ENCODE results near the gene DHRS12. TPM values are rescaled to one million over a fixed set of nuclear protein-coding genes. Genes with fewer than 3 reads are reported as not detected.

DHRS12 gene
- total RNA-seq, 2 donors from 2014 or later = 2.2 to 3.5 TPM

DNA sequence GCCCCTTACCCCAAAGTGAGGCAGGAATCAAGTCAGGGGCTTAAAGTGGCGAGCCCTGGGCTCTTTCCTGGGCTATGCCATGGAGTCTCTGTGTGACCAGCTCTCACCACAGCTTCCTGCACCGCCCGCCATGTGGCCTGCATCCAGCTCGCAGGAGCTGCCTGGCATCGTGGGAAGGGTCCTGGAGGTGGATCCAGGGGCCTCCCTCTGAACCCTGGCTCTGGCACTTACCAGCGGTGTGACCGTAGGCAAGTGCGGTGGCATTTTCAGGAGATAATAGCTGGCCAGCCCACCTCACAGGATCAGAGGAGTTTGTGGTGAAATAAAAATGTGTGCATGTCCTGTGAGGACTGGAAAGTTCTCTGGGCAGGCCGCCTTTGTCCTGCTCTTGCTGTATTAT is 26.0 kb downstream of the DHRS12 start:
- no peak for ATAC-seq
- DNase-seq (ENCODE audit: low spot score) = no peak
- no peak overlapping the region for H3K27ac Mint-ChIP-seq
- H3K27me3 Mint-ChIP-seq = no peaks in the 10 kb centered on the region
- no peaks in the 10 kb centered on the region for H3K36me3 Mint-ChIP-seq
- H3K4me1 Mint-ChIP-seq (ENCODE audit: low read depth in 2 of 2) = peaks cover 0 to 5% of the 10 kb centered on the region in 2 donors
- no peaks in the 10 kb centered on the region for H3K9me3 Mint-ChIP-seq
- H3K4me3 Mint-ChIP-seq = no peak overlapping the region

DNA sequence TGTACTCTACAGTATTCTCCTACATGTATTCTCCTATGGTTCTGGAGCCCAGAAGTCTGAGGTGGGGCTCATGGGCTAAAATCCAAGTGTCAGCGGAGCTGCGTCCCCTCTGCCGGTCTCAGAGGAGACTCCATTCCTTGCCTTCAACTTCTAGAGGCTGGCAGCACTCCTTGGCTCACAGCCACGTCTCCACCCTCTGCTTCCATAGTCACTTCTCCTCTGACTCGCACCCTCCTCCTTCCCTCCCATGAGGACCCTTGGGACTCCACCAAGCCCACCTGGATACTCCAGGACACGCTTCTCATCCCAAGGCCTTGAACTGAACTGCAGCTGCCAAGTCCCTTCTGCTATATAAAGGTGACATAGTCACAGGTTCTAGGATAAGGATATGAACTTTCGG is 27.8 kb downstream of the DHRS12 start:
- Mint-ChIP-seq H3K4me3 (no peak overlapping the region), H3K27ac (no peak overlapping the region), H3K4me1 (ENCODE audit: low read depth in 2 of 2) (peaks cover 0 to 2% of the 10 kb centered on the region in 2 donors), H3K27me3 (no peaks in the 10 kb centered on the region), H3K36me3 (no peaks in the 10 kb centered on the region), H3K9me3 (no peaks in the 10 kb centered on the region)
- ATAC-seq (no peak), DNase-seq (ENCODE audit: low spot score) (no peak)

DNA sequence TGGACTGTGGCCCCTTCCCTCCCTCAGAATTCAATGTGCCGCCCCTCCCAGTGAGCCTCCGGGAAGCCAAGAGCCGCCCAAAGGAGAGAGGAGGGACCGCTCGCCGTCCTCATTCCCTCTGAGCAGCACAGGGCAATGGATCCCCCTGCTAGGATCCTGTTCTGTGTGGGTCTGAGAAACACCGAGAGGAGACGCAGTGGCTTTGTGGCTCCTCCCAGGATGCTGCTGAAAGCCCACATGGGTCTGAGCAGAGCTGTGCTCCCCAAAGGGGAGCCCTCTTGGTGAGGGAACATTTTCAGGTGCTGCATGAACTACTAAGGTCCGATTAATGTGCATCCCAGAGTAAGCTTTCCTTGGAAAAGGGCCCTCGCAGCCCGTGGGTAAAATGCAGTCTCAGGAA is 30.4 kb downstream of the DHRS12 start:
- Mint-ChIP-seq H3K27ac (no peak overlapping the region), H3K4me1 (ENCODE audit: low read depth in 2 of 2) (no peaks in the 10 kb centered on the region), H3K4me3 (no peak overlapping the region), H3K9me3 (no peaks in the 10 kb centered on the region), H3K36me3 (no peaks in the 10 kb centered on the region), H3K27me3 (no peaks in the 10 kb centered on the region)
- ATAC-seq = no peak
- DNase-seq (ENCODE audit: low spot score) = no peak

DNA sequence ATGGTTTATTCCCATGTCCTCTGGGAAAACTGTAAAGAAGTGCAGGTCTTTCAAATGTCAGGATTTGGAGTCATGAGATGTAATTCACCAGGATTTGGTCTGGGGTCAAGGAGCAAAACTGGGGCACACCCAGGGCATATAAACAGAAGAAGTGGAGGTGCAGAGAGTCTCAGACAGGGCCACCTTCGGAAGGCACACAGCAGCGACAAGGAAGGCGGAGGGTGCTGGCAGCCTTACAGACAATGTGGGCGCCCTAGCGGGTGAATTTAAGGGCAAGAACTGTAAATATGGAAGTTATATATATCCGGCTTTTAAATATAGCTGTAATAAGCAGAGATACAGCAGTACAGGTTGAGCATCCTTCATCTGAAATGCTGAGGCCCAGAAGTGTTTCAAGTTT is 31.2 kb downstream of the DHRS12 start:
- ATAC-seq (no peak), DNase-seq (ENCODE audit: low spot score) (no peak)
- Mint-ChIP-seq H3K27me3 (no peaks in the 10 kb centered on the region), H3K27ac (no peak overlapping the region), H3K36me3 (no peaks in the 10 kb centered on the region), H3K4me1 (ENCODE audit: low read depth in 2 of 2) (peaks cover 0 to 4% of the 10 kb centered on the region in 2 donors), H3K4me3 (no peak overlapping the region), H3K9me3 (no peaks in the 10 kb centered on the region)

DNA sequence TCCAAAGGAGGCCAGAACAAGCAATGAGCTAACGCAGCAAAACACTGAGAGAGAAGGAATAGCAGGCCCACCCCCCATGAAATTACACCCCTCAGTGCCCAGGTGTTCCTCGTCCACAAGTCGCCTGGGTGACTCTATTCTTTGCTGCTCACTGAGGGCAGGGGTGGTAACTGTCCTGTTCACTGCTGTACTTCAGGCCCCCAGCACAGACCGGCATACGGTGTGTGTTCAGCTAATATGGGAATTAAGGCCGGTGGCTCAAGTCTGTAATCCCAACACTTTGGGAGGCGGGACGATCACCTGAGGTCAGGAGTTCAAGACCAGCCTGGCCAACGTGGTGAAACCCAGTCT is 31.9 kb downstream of the DHRS12 start:
- H3K4me1 Mint-ChIP-seq (ENCODE audit: low read depth in 2 of 2) = peaks cover 0 to 4% of the 10 kb centered on the region in 2 donors
- H3K36me3 Mint-ChIP-seq = no peaks in the 10 kb centered on the region
- H3K27me3 Mint-ChIP-seq = no peaks in the 10 kb centered on the region
- no peak overlapping the region for H3K27ac Mint-ChIP-seq
- H3K9me3 Mint-ChIP-seq = no peaks in the 10 kb centered on the region
- ATAC-seq (no peak), DNase-seq (ENCODE audit: low spot score) (no peak)
- no peak overlapping the region for H3K4me3 Mint-ChIP-seq

GRCh38 chr13:51771418-51772104 is 32.4 kb downstream of the DHRS12 start:
- no peaks in the 10 kb centered on the region for H3K9me3 Mint-ChIP-seq
- ATAC-seq (no peak), DNase-seq (ENCODE audit: low spot score) (no peak)
- H3K4me1 Mint-ChIP-seq (ENCODE audit: low read depth in 2 of 2) = peaks cover 0 to 4% of the 10 kb centered on the region in 2 donors
- no peaks in the 10 kb centered on the region for H3K27me3 Mint-ChIP-seq
- H3K36me3 Mint-ChIP-seq = no peaks in the 10 kb centered on the region
- no peak overlapping the region for H3K27ac Mint-ChIP-seq
- H3K4me3 Mint-ChIP-seq = no peak overlapping the region

GRCh38 chr13:51770681-51771417 is 33.1 kb downstream of the DHRS12 start:
- Mint-ChIP-seq H3K27ac (no peak overlapping the region), H3K27me3 (no peaks in the 10 kb centered on the region), H3K4me1 (ENCODE audit: low read depth in 2 of 2) (peaks cover 0 to 4% of the 10 kb centered on the region in 2 donors), H3K4me3 (no peak overlapping the region), H3K36me3 (no peaks in the 10 kb centered on the region), H3K9me3 (no peaks in the 10 kb centered on the region)
- no peak for ATAC-seq
- DNase-seq (ENCODE audit: low spot score) = no peak

GRCh38 chr13:51770160-51770559 is 33.8 kb downstream of the DHRS12 start:
- Mint-ChIP-seq H3K36me3 (no peaks in the 10 kb centered on the region), H3K4me1 (ENCODE audit: low read depth in 2 of 2) (peaks cover 2 to 9% of the 10 kb centered on the region in 2 donors), H3K9me3 (no peaks in the 10 kb centered on the region), H3K4me3 (no peak overlapping the region), H3K27me3 (no peaks in the 10 kb centered on the region), H3K27ac (no peak overlapping the region)
- ATAC-seq = no peak
- DNase-seq (ENCODE audit: low spot score) = no peak

DNA sequence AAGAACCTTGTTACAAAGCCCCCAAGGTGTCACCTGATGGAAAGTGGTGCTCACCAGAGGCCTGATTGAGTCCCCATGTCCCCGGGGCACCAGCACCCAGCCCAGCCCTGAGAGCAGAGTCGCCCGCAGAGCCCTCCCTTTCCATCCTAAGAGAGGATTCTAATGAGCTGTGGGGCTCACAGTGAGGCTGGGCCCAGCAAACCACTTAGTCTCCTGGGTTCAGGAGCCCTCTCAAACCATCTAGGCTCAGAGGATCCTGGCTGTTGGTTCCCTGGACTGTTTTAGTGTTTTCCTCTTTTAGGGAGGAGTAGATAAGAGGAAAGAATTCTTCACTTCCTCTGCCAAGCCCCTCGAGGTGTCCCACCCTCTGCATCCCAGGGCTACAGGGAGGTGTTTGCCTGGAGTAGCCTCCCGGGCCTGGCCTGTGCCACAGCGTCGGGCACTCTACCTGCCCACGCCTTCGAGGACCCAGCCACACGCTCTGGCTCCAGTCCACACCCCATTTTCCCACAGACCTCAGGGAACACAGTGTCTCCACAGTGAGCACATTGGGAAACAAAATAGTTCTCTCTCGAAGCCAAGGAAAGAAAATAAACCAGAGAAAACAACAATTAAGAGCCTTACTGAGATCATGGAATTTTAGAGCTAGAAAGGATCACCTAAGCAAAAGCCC is 34.4 kb downstream of the DHRS12 start:
- ATAC-seq (no peak), DNase-seq (ENCODE audit: low spot score) (no peak)
- H3K4me3 Mint-ChIP-seq = no peak overlapping the region
- H3K36me3 Mint-ChIP-seq = no peaks in the 10 kb centered on the region
- H3K9me3 Mint-ChIP-seq = no peaks in the 10 kb centered on the region
- no peak overlapping the region for H3K27ac Mint-ChIP-seq
- peaks cover 7 to 14% of the 10 kb centered on the region in 2 donors for H3K4me1 Mint-ChIP-seq (ENCODE audit: low read depth in 2 of 2)
- no peaks in the 10 kb centered on the region for H3K27me3 Mint-ChIP-seq

DNA sequence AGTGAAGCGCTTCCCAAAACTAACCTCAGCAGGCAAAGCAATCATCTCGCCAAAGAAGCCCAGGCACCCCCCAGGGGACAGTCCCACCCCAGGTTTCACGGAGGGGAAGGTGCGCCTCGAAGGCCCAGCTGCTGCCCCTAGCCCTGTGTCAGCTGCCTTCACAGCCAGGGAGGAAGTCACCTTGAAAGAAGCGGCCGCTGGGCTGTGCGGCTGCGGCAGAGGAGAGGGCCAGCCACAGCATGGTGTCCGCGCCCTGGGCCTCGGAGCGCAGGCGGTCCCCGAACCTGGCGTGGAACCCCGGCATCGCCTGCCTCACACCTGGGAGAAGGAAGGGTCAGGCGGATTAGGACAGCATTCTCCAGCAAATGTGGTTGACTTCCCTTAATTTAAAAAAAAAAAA is 35.0 kb downstream of the DHRS12 start:
- Mint-ChIP-seq H3K4me3 (no peak overlapping the region), H3K36me3 (no peaks in the 10 kb centered on the region), H3K9me3 (no peaks in the 10 kb centered on the region), H3K27ac (no peak overlapping the region), H3K4me1 (ENCODE audit: low read depth in 2 of 2) (peaks cover 13 to 18% of the 10 kb centered on the region in 2 donors), H3K27me3 (no peaks in the 10 kb centered on the region)
- DNase-seq (ENCODE audit: low spot score) (no peak), ATAC-seq (no peak)

DNA sequence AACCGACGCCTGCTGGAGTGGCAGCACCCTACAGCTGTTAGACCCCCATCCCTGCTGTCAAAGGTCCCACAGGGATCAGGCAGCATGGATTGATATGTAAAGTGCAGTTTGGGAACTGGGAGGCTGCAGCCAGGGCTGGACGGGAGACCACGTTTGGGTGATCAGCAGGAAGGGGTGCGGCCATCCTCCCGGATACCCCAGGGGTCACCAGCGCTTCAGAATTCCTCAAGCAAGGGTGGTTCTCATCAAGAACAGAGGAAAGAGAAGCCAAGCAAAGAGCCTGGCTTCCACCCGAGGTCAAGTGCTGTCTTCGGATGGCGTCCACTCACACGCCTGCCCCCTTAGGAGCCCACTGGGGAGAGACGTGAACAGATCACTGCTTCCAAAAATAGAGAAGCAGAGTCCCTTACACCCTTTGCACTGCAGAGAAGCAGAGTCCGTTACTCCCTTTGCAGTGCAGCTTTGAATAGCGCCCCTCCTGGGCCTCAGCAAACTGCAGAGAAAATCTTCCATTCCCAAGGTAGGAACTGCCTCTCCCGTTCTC is 35.5 kb downstream of the DHRS12 start:
- H3K4me1 Mint-ChIP-seq (ENCODE audit: low read depth in 2 of 2) = peaks cover 15 to 20% of the 10 kb centered on the region in 2 donors
- DNase-seq (ENCODE audit: low spot score) = no peak
- no peak for ATAC-seq
- H3K36me3 Mint-ChIP-seq = no peaks in the 10 kb centered on the region
- H3K4me3 Mint-ChIP-seq = no peak overlapping the region
- H3K27ac Mint-ChIP-seq = no peak overlapping the region
- no peaks in the 10 kb centered on the region for H3K27me3 Mint-ChIP-seq
- H3K9me3 Mint-ChIP-seq = no peaks in the 10 kb centered on the region

GRCh38 chr13:51767100-51767499 is 36.9 kb downstream of the DHRS12 start:
- H3K27ac Mint-ChIP-seq = no peak overlapping the region
- no peaks in the 10 kb centered on the region for H3K27me3 Mint-ChIP-seq
- ATAC-seq = no peak
- DNase-seq (ENCODE audit: low spot score) = no peak
- H3K4me3 Mint-ChIP-seq = no peak overlapping the region
- no peaks in the 10 kb centered on the region for H3K36me3 Mint-ChIP-seq
- no peaks in the 10 kb centered on the region for H3K9me3 Mint-ChIP-seq
- H3K4me1 Mint-ChIP-seq (ENCODE audit: low read depth in 2 of 2) = peaks cover 15 to 22% of the 10 kb centered on the region in 2 donors

- Mint-ChIP-seq H3K27me3 (no peaks in the 10 kb centered on the region), H3K27ac (peak overlapping the region; percentile 59 to 85), H3K9me3 (no peaks in the 10 kb centered on the region), H3K4me3 (peak overlapping the region; percentile 70), H3K36me3 (peaks cover 4% of the 10 kb centered on the region), H3K4me1 (ENCODE audit: low read depth in 2 of 2) (peaks cover 15 to 22% of the 10 kb centered on the region in 2 donors)
- ATAC-seq (no peak), DNase-seq (ENCODE audit: low spot score) (no peak)
Observed at GRCh38 chr13:51765142-51765515, 38.8 kb downstream of the DHRS12 start.
